ENCODE measurements around the gene ANKRD63.

ANKRD63 gene

DNA sequence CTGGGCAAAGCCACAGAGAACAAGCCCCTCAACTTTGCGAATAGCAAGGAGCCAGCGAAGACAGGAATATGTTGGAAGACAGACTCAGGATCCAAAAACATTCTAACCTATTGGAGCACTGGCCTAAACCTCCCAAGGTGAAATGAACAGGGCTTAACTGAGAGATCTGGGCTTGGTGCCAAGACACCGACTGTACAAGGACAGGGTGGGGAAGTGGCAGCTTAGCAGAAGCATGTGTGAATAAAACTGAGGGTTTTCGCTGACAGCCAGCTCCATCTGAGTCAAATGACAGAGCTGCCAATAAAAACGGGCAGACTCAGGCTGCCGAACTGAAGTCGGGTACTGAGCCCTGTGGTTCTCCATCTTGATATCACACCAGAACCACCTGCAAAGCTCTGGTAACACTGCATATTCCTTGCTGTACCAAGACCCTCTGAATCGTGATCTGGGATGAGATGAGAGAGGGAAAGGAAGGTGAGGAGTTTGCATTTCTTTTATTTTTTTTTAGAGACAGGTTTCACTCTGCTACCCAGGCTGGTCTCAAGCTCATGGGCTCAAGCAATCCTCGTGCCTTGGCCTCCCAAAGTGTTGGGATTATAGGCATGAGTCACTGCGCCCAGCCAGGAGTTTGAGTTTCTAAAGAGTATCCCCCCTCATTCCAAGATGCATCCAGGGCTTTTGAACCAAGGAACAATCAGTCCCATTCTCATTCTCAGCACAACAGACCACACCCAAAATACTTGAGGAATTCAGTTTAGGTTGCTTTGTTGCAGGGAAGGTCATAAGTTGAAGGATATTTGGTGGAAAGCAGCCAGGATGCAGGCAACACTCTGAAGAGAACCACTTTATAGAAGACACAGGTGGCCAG lies 30.9 kb upstream of the ANKRD63 start:
- DNase-seq (ENCODE audit: low read depth in 2 of 2), result no peak

DNA sequence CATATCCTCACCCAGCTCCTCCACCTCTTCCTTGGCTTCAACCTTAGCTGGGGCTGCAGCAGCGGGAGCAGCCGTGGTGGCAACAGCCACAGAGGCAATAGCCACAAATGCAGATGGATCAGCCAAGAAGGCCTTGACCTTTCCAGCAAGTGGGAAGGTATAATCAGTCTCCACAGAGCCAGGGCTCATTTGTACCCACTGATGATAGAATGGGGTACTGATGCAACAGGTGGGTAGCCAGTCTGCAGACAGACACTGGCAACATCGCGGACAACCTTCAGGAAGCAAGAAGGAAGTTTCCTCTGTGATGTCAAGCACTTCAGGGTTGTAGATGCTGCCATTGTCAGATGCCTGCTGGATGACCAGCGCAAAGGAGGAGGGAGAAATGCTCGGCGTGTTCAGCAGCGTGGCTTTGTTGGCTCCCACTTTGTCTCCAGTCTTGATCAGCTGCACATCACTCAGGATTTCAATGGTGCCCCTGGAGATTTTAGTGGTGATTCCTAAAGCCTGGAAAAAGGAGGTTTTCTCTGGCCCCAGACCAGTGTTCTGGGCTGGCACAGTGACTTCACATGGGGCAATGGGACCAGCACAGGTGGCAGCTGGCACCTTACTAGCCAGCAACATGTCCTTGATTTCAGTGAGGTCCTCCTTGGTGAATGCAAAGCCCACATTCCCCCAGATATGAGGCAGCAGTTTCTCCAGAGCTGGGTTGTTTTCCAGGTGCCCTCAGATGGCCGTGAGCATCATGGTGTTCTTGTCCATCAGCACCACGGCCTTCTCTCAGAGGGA lies 29.7 kb upstream of the ANKRD63 start:
- no peak for DNase-seq (ENCODE audit: low read depth in 2 of 2)

DNA sequence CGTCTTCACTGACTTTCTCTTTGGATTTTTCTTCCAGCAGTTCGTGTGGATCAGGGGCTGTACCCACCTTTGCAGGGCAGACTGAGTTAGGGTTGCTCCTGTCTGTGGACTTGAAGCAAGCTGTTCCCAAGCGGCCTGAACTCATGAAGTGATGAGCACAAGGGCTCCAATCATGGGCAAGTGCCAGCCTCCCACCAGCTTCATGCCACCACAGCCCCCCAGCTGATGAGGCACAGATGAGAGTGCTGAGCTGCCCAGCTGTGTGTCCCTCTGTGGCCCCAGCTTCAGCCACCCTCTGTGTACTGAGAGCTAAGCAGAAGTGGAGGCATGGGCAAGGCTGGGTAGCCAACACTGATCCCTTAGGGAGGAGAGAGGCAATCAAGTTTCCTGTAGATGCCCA lies 28.1 kb upstream of the ANKRD63 start:
- DNase-seq (ENCODE audit: low read depth in 2 of 2), result no peak

DNA sequence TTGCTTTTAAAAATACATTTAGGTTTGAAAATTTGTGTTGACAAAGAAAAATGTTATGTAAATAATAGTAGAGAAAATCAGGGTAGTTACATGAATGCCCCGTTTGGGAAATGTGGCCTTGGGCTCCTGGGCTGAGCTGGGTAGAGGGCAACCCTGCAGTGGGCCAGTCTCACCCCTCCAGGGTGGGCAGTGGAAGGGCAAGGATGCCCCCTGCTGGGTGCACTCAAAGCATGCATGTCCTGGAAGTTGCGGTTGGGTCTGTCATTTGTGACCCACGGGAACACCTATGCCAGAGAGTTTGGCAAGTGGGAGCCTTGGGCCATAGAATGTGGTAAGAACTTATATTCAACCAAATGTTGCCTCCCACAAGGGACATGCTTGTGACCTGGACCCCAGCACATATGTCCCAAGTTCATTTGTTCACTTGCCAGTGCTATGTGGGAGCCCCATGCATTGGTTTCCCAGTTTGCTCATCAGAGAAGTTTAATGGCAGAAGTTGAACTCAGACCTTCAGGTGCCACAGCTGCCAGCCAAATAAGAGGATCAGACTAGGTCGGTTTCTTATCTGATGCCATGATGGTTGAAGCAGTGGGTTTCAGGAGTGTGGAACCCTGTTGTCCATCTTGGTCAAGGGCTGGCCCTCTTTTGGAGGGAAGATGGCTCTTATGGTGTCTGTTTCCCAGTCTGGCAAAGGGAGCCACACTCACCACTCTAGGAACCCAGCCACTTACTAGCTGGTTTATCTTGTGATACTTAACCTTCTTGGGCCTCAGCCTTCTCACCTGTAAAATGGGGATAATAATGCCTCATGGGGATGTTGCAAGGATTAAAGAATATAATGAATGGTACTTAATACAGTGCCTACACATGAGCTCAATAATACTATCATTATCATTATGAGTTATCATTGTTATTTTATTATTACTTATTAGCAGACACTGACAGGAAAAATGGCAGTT lies 27.4 kb upstream of the ANKRD63 start:
- peak; percentile 45 to 50 for DNase-seq (ENCODE audit: low read depth in 2 of 2)

DNA sequence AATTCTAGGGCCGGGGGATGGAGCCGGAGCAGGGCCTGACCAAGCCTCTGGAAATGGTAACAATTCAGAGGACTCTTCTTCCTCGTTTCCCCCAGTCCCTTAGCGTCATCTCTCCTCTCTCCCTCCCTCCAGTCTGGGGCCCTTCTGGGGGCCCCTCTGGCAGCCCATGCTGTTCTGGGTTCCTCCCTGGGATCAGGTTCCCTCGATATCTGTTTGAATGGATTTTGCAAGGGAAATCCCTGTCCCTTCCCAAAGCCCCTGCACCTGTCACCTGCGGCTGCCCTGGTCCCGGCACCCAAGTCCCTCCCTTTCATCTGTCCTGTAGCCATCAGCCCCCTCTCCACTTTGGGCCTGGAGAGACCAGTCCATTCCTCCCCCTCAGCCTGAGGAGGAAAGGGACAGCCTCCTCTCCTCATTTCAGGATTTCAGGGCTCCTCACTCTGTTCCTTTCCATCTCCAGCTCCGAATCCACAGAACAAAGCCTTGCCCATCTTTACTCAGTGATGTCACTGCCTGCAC lies 26.5 kb upstream of the ANKRD63 start:
- no peak for DNase-seq (ENCODE audit: low read depth in 2 of 2)

DNA sequence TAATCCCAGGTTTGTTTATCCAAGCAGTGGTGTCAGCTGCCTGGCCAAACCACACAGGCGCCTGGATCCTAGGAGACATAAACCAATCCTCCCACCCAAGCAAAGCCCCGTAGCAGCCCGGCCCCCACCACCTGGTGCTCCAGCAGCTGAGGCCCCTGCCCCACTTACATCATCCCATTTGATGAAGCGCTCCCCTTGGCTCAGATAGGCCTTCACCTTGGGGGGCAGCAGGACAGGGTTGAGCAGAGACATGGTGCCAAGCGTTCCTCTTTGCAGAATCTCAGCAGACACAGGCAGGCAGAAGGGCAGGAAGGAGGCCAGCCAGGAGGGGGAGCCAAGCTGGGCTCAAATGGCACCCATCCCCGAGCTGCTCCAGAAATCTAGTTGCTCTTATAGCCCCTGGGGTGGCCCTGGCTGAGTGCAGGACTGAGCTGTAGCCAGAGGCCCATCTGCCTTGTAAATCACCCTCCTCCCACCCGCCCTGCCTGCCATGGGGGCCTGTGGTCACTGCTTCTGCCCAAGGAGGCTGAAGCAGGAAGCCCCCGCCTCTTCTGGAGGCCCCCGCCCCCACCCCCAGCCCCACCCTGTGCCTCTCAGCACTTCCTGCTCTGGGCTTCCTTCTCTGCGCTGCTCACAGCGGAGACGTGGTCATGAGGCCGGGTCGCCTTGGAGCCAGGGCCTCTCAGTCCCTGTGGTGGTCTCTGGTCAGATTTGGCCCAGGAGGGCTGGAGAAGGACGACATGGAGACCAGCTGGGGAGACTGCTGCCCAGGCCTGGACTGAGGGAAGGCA lies 24.8 kb upstream of the ANKRD63 start, which contains the start of gene PLCB2:
Gene PLCB2 (minus strand): TSS at position 515 of the 791 bp plus-strand sequence. CDS start 263 bp downstream, at position 252.
- peak; percentile 42 to 50 for DNase-seq (ENCODE audit: low read depth in 2 of 2)

DNA sequence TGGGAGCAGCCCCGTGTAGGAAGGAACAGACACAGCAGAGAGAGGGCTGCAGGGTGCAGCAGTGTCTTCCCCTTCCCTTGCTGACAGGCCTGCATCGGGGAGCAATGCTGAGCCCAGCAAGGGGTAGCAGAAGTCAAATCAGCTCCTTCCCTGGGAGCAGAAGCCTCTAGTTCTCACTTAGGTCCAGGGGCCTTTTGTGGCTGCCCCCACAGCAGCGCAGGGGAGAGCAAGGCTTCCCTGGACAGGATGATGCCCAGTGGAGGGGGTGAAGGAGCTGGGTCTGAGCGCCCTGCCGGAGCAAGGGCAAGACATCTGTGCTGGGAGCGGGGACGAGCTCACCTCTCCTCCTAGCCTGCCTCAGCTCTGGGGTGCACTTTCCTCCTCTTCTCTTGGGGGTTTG lies 24.0 kb upstream of the ANKRD63 start:
- no peak for DNase-seq (ENCODE audit: low read depth in 2 of 2)

DNA sequence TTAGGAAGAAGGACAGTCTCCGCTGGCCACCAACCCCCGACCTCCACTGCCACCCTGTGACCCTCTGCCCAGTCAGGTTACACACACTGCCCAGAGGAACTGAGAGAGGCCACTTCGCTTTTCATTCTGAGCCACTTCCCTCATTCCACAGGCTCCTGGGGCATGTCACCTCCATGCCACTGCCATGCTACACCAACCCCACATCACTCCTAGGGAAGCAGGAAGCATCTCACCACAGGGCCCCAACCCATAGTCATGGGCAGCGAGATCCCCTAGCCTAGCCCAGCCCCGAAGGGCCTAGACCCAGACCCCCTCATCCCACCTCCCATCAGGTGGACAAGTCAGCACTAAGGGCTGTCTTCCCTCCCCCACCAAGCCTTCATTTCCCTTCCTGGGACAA lies 23.5 kb upstream of the ANKRD63 start:
- DNase-seq (ENCODE audit: low read depth in 2 of 2), result no peak

DNA sequence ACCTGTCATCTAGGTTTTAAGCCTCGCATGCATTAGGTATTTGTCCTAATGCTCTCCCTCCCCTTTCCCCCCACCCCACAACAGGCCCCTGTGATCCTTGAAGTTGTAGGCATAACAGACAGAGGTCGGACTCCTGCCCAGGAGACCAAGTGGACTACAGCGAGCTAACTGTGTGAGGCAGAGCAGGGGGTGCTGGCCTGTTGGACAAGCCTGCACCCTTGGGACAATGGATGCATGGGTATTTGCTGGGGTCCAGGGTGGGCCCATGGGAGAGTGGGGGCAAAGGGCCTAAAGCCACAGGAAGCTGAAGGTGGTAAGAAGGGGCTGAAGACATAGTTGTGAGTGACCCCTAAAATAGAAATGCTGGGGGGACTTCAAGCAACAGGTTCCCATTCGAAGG lies 22.4 kb upstream of the ANKRD63 start:
- no peak for DNase-seq (ENCODE audit: low read depth in 2 of 2)

DNA sequence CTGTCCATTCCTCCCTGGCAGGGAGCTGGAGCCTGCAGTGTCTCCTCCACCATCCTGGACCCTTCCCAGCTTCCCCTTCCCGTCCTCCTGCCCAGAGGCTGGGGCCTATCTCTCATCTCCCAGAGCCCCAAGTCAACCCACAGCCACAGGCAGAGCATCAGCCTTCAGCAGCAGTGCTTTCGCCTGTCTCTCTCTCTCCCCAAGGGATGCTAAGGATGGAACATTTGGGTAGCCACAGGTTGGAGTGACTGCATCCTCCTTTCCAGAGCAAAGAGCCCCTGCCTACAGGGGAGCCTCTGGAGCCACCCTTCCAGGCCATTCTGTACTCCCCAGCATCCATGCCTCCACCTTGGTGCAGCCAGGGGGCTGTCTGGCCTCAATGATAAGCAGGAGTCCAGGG lies 20.7 kb upstream of the ANKRD63 start:
- DNase-seq (ENCODE audit: low read depth in 2 of 2), result no peak

DNA sequence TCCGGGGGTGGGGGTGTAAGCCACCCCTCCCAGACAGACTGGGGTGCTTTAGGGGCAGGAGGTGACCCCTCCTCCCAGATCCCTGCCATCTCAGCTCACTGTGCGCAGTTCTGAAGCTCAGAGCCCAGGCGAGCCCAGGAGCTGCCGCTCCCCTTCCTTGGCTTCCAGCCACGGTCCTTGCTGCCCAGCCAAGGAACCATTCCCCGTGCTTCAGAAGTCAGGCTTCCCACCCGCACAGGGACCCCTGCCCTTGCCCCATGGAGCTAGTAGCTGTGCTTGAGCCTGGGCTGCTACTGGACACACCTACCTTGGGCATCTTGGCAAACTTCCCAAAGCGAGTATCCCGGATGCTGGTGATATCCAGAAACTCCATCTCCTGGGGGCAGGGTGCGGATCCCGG lies 20.1 kb upstream of the ANKRD63 start:
- no peak for DNase-seq (ENCODE audit: low read depth in 2 of 2)

DNA sequence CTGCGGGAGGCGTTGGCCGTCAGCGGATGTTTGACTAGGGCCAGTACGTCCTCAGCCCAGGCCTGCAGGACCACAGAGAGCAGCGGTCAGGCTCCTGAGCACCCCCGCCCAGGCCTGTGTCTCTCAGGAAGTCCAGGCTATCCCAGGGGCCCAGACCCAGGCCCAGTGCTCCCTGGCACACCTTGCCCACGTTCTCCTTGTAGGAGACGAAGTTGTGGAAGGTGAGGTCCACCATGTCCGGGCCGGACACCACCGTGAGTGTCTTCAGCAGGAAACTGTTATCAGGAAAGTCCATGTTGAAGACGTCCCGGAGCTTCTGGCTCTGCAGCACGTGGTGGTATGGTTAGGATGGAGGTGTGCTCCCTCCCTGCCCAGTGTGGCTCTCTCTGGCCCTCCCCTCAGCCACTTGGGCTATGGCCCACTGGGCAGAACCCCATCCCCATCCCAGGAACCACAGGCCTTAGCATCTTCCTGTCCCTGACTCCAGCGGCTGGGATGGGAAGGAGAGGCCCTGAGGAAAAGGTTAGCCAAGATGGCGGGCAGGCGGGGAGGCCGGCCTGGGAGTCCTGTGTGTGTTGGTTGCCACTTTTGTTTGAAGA lies 19.5 kb upstream of the ANKRD63 start:
- no peak for DNase-seq (ENCODE audit: low read depth in 2 of 2)

DNA sequence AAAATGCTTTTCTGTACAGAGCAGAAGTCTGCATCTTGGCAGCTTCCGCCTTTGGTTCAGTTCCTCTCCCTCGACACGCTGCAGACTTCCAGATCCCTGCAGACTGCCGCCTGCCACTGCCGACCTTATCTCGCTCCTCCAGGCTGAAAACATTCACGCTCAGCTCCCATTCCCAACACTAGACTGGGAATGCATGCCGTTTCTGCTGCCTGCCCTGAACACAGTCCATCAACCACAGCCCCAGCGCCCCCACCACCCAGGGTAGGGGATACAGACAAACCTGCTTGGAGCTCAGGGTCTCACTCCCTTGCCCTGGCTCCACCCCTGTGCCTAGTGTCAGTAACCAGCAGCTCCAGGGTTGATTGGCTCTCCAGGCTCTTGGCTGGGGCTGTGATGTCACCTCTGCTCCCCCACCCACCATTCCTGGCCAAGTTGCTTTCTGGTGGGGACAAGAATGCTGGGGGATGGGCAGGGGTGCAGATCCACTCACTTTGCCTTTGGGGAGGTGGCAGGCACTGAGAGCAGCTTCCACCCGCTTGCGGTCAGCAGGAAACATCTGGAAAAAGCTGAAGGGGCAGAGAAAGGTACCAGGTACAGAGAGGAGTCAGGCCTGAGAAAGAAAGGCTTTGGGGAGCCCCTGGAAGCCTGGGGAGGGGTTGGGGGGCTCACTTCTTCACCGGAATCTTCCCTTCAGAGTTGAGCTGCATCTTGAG lies 18.8 kb upstream of the ANKRD63 start:
- DNase-seq (ENCODE audit: low read depth in 2 of 2), result no peak

DNA sequence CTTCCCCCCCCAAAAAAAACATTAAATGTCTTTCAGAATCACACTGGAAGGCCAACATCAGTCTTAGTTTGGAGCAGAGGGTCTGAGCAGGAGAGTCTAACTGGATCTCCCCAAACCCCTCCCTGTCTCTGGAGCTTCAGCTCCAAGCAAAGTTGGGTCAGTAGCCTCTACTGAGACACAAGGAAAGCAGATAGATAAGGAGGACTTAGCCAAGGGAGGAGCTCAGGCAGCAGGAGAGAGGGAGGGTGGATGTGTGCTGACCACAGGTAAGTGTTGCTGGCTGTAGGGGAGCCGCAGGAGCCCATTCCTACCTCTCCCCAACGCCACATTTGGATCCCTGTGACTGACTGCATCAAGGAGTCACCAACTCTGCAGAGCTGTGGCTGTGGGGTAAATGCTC lies 17.9 kb upstream of the ANKRD63 start:
- no peak for DNase-seq (ENCODE audit: low read depth in 2 of 2)

DNA sequence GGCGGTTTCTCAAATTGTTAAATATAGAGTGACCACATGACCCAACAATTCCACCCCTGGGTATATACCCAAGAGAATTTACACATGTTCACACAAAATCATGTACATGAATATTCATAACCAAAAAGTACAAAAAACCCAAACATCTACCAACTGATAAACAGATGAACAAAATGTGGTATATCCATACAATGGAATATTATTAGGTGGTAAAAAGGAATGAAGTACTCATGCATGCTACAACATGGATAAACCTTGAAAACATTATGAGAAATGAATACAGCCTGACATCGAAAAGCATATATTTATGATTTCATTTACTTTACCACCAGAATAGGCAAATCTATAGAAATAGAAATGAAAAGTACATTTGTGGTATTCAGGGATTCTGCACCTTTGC lies 17.5 kb upstream of the ANKRD63 start:
- no peak for DNase-seq (ENCODE audit: low read depth in 2 of 2)

DNA sequence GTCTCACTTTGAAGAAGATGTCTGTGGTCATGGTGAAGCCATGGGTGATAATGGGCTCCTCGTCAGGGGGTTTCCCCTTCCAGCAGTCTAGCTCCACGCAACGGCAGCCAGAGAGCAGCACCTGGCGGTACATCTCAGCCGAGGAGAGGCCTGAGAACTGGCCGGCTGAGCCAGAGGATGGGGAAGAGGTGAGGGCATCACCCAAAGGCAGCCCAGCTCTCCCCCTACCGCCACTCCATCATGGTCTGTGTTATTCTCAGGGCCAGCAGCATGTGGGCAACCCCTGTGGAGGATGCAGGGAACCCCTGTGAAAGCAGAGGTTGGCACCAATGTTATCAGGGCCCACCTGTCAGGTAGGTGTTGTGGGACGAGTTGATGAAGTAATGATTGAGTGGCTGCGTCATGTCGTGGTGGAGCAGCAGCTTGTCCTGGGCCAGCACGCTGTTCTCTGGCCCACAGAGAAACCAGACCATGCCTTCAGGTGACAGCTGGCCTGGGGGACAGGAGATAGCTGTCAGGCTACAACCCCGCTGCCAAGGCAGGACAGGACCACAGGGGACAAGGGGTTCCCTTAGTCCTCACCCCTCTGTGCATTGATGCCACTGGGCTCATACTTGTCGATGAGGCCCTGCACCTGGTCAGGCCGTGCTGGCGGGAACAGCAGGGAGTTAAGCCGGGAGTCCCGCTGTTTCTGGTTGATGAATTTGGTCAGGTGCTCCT lies 15.5 kb upstream of the ANKRD63 start:
- DNase-seq (ENCODE audit: low read depth in 2 of 2), result no peak

DNA sequence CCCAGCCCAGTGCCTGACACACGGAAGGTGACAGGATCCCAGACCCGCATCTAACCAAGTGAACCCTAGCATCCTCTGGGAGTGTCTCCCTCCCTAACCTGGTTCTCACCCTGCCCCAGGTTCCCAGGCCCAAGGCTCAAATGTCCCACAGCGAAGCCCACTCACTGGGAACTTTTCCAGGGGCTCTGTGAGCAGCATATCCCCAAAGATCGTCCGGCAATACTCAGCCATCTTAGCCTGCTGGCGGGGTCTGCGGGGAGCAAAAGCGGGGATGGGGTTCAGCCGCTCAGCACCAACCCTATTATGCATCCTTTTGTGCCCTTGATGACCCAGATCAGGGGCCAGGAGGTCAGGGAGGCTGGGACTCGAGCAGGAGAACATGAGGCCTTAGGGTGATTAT lies 14.5 kb upstream of the ANKRD63 start:
- DNase-seq (ENCODE audit: low read depth in 2 of 2), result no peak

DNA sequence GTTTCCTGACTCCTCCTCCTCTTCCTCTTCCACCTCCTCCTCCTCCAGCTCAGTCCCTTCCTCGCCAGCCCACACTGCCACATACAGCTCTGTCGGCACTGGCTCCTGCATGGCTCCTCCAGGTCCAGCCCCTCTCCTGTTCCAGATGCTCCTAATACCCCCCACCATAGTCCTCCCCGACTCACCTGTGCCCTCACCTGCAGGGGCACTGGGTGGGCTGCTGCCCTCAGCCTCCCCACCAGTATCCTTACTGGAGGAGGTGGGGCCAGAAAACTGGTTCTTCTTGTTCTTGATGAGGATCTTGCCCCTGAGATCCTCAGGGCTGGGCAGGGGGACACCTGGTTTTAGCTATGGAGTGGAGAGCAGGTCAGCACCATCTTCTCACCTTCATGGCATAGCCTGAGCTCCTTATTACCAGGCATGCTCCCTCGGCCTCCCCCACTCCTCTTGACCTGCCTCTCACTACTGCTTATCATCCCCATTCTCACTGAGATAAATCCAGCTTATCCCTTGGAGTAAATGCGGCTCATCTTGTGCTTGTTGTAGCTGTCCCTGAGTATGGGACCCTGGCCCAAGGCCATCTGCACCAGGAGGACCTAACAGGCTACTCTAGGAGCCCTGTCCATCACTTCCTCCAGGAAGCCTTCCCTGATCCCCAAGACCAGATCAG lies 13.8 kb upstream of the ANKRD63 start:
- no peak for DNase-seq (ENCODE audit: low read depth in 2 of 2)

Measured in stimulated activated CD8-positive, alpha-beta memory T cell treated with anti-CD3 and anti-CD28 coated beads, Interleukin-15, amount 100 ng/mL, for 48 hours (primary cell).